ENCODE results near the gene GYPB. TPM values are rescaled to one million over a fixed set of nuclear protein-coding genes. Genes with fewer than 3 reads are reported as not detected.
A peak's percentile ranks its signal among the peaks of the same experiment; 100 is the strongest.

Gene GYPB
- total and polyA plus RNA-seq, 9 of the 15 experiments (the other 6 are each of a cell fraction or from before 2014, with no cell fraction given) = 16.9 to 205 (median 65.8) TPM

- ATAC-seq (peak; percentile 48), DNase-seq (ENCODE audit: extremely low read depth in 1 of 4, low spot score in 3 of 4) (no peak), FAIRE-seq (no peak)
- no peaks in the 10 kb centered on the region for H3K9me1 ChIP-seq (ENCODE audit: control insufficient read depth, insufficient read depth, low read length)
- H3K4me2 ChIP-seq (ENCODE audit: insufficient read depth, low read length) = no peak overlapping the region
- no peaks in the 10 kb centered on the region for H3K79me2 ChIP-seq (ENCODE audit: control insufficient read depth, insufficient read depth, low read length)
- peak overlapping the region; percentile 43 for H2AFZ ChIP-seq (ENCODE audit: low read depth, low read length)
- no peak for TF ChIP-seq CCNT2 (IDR thresholded peaks at IDR 0.05; ENCODE audit: borderline replicate concordance, extremely low read depth, insufficient read length, low read depth, low read length)
- TF ChIP-seq BACH1 (tag; IDR thresholded peaks at IDR 0.05) = no peak
- TF ChIP-seq KAT2B (IDR thresholded peaks at IDR 0.05; ENCODE audit: low read depth, low read length) = no peak
- TF ChIP-seq ZBTB26 (CRISPR knock-in tag; IDR thresholded peaks at IDR 0.05) = no peak
- no peak for TF ChIP-seq EP400 (IDR thresholded peaks at IDR 0.05)
- TF ChIP-seq POLR3G (IDR thresholded peaks at IDR 0.05; ENCODE audit: extremely low read depth, insufficient read length, insufficient replicate concordance) = no peak
- TF ChIP-seq RBM34 (IDR thresholded peaks at IDR 0.05; ENCODE audit: borderline replicate concordance, insufficient read depth, low read length) = no peak
- no peak for TF ChIP-seq ZNF133 (CRISPR knock-in tag; IDR thresholded peaks at IDR 0.05)
- no peak for TF ChIP-seq HNRNPK (IDR thresholded peaks at IDR 0.05; ENCODE audit: low read depth, low read length, poor library complexity, severe bottlenecking)
- TF ChIP-seq MTF1 (CRISPR knock-in tag; IDR thresholded peaks at IDR 0.05; ENCODE audit: borderline replicate concordance) = no peak
- no peak for TF ChIP-seq ARID3A (IDR thresholded peaks at IDR 0.05; ENCODE audit: borderline replicate concordance, low read depth, low read length)
- no peak for TF ChIP-seq SPI1 (IDR thresholded peaks at IDR 0.05; ENCODE audit: borderline replicate concordance, low read depth, low read length)
- no peak for TF ChIP-seq E2F4 (CRISPR knock-in tag; IDR thresholded peaks at IDR 0.05; ENCODE audit: low read depth)
- TF ChIP-seq THAP7 (CRISPR knock-in tag; IDR thresholded peaks at IDR 0.05) = no peak
- no peak for TF ChIP-seq ELF4 (CRISPR knock-in tag; IDR thresholded peaks at IDR 0.05)
- TF ChIP-seq PHF21A (IDR thresholded peaks at IDR 0.05; ENCODE audit: borderline replicate concordance, low read depth) = no peak
- TF ChIP-seq GTF2E2 (tag; IDR thresholded peaks at IDR 0.05) = no peak
- 13% methylated on average over 1 of the region's 1 CpG for WGBS (ENCODE audit: insufficient coverage, low coverage, missing lambda C conversion rate)
- CTCF ChIA-PET (ENCODE audit: low intra/inter-chr PET ratio) = no interaction called here
- no peaks in the 10 kb centered on the region for H4K20me1 ChIP-seq (replicated peaks; ENCODE audit: control insufficient read depth, insufficient read depth, low read length)
- in situ Hi-C loops (cut with MboI) (loop anchor here (10.0 kb wide), 1 partner anchor 211 kb away; no protein-coding TSS in a partner anchor), intact Hi-C loops (cut with micrococcal nuclease) (no loop called here)
- POLR2A ChIA-PET = interaction anchor here (0.6 kb wide), 1 partner anchor 833 kb away, joined by 3 read pairs; no protein-coding TSS in a partner anchor
- H3K9me3 ChIP-seq (replicated peaks; ENCODE audit: control insufficient read depth, insufficient read depth, low read depth, low read length) = no peaks in the 10 kb centered on the region; the same call in 1 of the 2 replicates
- BruUV-seq (replicated peaks) = no TSS peak
- H3K27ac ChIP-seq (ENCODE audit: extremely low read depth, low read depth, low read length) = no peak overlapping the region
- no peaks in the 10 kb centered on the region for H3K36me3 ChIP-seq (ENCODE audit: control insufficient read depth, insufficient read depth, low read length)
- no peak overlapping the region for H3K4me3 ChIP-seq
- no peaks in the 10 kb centered on the region for H3K27me3 ChIP-seq (ENCODE audit: control insufficient read depth in 2 of 2, insufficient read depth in 2 of 2, low read length in 2 of 2)
- H3K9ac ChIP-seq (ENCODE audit: insufficient read depth in 1 of 2, low read depth in 2 of 2, low read length in 2 of 2) = no peak overlapping the region; a peak in 1 of 4 replicates
- no peaks in the 10 kb centered on the region; a peak in 2 of 5 replicates for H3K4me1 ChIP-seq (replicated peaks in 1 of 2; ENCODE audit: control insufficient read depth in 2 of 2, insufficient read depth in 2 of 2, low read length in 2 of 2)
Measured at GRCh38 chr4:143986180-143986579, 33.0 kb downstream of the GYPB start.
